GM13976 (cell line): Measurements from ENCODE around the gene HYPK.
"Not testable (repeated sequence)": the region's sequence is repeated elsewhere in the genome, so short reads cannot be mapped to it uniquely, and the experiment has no call there.

Source experiments
- DNase-seq: peaks from one replicate; pipeline ENCODE4 v3.0.0; 2012; ENCODE audit warnings: low spot score
- CTCF ChIP-seq: IDR thresholded peaks from 2 replicates; pipeline ENCODE4 v1.5.1; 2012; ENCODE audit warnings: borderline replicate concordance, mild to moderate bottlenecking; ENCODE audit not compliant: insufficient read depth; ENCODE audit errors: extremely low read depth, missing control alignments, control extremely low read depth
- in situ Hi-C: fragments of 300-500 bp; cut with MboI; formaldehyde crosslinking; loops from one replicate; pipeline ENCODE4 v1.12.0; 2022; ENCODE audit warnings: low sequenced_read_pairs, mixed read lengths, inconsistent platforms; ENCODE audit not compliant: unreplicated experiment

The HYPK gene

GRCh38 chr15:43808960-43809678 lies 8.7 kb downstream of the HYPK start:
- no peak for TF ChIP-seq CTCF
- in situ Hi-C loops, result no loop called here
- peak; percentile 65 for DNase-seq

DNA sequence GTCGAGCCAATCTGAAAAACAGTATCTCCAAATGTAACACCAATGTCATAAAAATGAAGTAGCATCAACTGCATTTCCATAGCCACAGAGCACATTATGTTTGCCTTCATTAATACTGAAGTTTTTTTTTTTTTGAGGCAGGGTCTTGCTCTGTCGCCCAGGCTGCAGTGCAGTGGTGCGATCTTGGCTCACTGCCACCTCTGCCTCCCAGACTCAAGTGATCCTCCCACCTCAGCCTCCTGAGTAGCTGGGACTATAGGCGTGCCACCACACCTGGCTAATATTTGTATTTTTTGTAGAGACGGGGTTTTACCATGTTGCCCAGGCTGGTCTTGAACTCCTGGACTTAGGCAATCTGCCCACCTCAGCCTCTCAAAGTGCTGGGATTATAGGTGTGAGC lies 14.7 kb downstream of the HYPK start:
- DNase-seq, in situ Hi-C loops: not testable (repeated sequence)

GRCh38 chr15:43821505-43821904 lies 21.1 kb downstream of the HYPK start:
- in situ Hi-C loops, result no loop called here
- DNase-seq, result no peak
- no peak for TF ChIP-seq CTCF

GRCh38 chr15:43824302-43825246 lies 24.2 kb downstream of the HYPK start, which contains the start of gene MFAP1:
MFAP1 (minus strand) TSS chr15:43824690; CDS start chr15:43824569, 121 bp downstream.
- in situ Hi-C loops, result no loop called here
- no peak for TF ChIP-seq CTCF
- peak; percentile 92 for DNase-seq

DNA sequence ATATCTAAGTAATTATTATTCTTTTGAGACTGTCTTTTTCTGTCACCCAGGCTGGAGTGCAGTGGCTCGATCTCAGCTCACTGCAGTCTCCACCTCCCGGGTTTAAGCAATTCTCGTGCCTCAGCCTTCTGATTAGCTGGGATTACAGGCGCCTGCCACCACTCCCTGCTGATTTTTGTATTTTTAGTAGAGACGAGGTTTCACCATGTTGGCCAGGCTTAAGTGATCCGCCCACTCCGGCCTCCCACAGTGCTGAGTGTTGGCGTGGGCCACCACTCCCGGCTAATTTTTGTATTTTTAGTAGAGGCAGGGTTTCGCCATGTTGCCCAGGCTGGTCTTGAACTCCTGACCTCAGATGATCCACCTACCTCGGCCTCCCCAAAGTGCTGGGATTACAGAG lies 24.9 kb downstream of the HYPK start:
- in situ Hi-C loops, DNase-seq: not testable (repeated sequence)

DNA sequence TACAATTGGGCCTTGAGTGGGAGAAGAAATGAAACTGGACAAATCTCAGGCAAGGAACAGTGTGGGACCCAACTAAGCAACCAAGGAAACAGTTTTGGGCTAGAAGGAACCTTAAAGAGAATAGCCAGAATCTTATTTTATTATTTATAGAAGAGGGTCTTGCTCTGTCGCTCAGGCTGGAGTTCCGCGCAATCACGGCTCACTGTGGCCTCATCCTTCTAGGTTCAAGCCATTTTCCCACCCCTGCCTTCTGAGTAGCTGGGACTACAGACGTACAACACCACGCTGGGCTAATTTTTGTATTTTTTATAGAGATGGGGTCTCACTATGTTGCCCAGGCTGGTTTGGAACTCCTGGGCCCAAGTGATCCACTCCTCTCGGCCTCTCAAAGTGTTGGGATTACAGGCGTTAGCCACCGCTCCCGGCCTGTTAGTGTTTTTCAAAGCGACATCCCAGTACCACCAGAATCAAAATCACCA lies 25.7 kb downstream of the HYPK start:
- no peak for DNase-seq
- in situ Hi-C loops, result no loop called here
- TF ChIP-seq CTCF, result no peak

DNA sequence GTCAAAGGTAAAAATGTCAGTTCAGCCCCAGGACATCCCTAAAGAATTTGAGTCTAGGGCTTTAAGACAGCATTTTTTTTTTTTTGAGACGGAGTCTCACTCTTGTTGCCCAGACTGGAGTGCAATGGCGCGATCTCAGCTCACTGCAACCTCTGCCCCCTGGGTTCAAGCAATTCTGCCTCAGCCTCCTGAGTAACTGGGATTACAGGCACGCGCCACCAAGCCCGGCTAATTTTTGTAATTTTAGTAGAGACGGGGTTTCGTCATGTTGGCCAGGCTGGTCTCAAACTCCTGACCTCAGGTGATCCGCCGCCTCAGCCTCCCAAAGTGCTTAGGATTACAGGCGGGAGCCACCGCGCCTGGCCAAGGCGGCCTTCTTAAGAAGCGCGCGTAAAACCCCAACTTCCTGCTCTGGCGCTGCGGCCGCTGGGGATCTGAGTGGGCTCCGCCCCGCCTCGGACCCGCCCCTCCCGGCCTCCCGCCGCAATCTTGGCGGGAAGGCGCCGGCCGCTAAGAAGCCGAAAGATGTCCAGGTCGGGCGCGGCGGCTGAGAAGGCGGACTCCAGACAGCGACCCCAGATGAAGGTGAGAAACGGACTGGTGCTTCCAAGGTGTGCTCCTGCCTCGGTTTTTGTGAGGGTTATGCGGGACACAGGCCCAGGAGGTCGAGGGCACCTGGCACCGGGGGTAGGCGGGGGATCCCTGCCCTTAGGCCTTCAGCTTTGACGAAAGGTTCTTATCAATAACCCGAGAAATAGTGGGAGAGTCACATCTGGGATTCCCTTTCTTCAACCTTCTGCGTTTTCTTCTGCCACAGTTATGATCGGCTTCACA lies 26.3 kb downstream of the HYPK start, which contains the start of gene WDR76:
Gene WDR76, plus strand, starts transcription at position 495 of the 834 bp plus-strand sequence. Its CDS starts 31 bp downstream, at position 526.
- no peak for TF ChIP-seq CTCF
- peak; percentile 90 for DNase-seq
- in situ Hi-C loops, result no loop called here
